Measurements from ENCODE around the gene GPR157.

- TF ChIP-seq REST (IDR thresholded peaks at IDR 0.05; ENCODE audit: insufficient read depth in 1 of 2, low read depth in 2 of 2, low read length in 2 of 2) (no peak), POLR2AphosphoS5 (IDR thresholded peaks at IDR 0.05; ENCODE audit: low read depth, low read length) (no peak), TAF1 (IDR thresholded peaks at IDR 0.05; ENCODE audit: borderline replicate concordance, insufficient read depth, low read length) (no peak)
Measured at GRCh38 chr1:9125325-9125724, 3.6 kb downstream of the GPR157 start.

All from PFSK-1 (cell line).